Posterior cingulate gyrus (tissue), 11 donors: ENCODE results near the gene POLDIP2.

Experiments
- DNase-seq, 10 donors: peaks; one replicate each; pipeline versions ENCODE4 v3.0.0 to v3.0.0-alpha.2; 2020 to 2021; ENCODE audit warnings: mixed read lengths in 3 of 10
- intact Hi-C: fragments of 100-400 bp; cut with DNase I; formaldehyde crosslinking; loops from one replicate; pipeline ENCODE4 v1.15.1; 2023

POLDIP2 gene

DNA sequence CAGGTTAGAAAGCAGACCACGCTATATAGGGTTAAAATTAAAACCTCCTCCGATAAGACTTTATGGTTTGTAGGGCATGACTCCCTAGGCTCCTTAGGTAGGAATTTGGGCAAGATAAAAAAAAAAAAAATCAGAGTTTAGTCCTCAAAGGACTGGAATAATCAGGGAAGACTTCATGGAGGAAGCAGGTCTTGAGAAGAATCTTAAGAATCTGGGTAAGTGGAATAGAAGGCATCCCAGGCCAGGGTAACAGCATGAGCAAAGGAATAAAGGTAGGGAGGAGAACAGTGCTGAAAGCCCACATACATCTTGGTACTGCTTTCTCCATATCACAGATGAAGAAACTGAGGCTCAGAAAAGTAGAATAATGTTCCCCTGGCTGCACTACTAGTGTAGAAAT lies 33.2 kb upstream of the POLDIP2 start:
- DNase-seq: no peak
- intact Hi-C loops: no loop called here

DNA sequence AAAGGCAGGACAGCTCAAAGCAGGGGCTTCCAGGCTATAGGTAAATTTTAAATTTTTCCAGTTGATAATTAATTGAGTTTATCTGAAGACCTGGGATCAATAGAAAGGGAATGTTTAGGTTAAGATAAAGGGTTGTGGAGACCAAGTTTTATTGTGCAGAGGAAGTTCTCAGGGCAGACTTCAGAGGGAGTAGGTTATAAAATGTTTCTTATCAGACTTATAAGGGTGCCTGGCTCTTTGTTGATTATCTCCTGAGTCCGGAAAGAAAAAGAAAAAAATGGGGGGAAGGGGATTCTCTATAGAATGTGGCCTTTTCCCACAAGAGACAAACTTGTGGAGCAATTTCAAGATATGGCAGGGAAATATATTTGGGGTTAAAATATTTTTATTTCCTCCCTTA lies 32.8 kb upstream of the POLDIP2 start:
- no peak for DNase-seq
- intact Hi-C loops: no loop called here

DNA sequence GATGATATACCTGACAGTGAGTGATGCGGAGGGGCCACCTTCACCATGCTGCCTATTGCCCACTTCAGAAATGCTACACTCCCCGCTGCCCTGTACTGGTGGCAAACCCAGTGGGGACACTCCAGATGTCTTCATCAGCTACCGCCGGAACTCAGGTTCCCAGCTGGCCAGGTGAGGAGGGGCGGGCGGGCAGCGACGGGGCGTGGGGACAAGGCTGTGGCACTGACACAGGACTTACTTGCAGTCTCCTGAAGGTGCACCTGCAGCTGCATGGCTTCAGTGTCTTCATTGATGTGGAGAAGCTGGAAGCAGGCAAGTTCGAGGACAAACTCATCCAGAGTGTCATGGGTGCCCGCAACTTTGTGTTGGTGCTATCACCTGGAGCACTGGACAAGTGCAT lies 30.8 kb upstream of the POLDIP2 start:
- no peak for DNase-seq

GRCh38 chr17:28386391-28386790 lies 29.1 kb upstream of the POLDIP2 start:
- intact Hi-C loops: no loop called here
- DNase-seq: no peak

More for the DNA sequence above, 30.8 kb upstream of the POLDIP2 start:
- intact Hi-C loops: no loop called here

DNA sequence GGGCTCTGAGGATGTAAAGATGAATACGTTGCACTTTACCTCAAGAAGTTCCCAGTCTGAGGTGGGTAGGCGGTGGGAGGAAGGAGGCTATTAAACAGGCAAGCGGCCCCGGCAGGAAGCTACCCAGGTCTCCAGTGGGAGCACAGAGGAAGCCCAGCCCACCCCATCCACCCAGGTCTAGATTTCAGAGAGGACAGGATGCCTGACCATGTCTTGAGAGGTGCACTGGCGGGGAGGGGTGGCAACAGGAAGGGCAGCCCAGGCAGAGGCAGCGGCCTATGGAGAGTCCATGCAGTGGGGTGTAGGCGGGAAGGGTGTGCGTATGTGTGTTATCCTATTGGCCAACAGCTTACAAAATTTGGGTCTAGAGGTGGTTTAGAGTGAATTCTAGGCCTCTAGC lies 28.1 kb upstream of the POLDIP2 start:
- peak in 1 of 10 donors; percentile 58 for DNase-seq
- intact Hi-C loops: no loop called here

- intact Hi-C loops: no loop called here
- DNase-seq: no peak
Observed at GRCh38 chr17:28385037-28385400, 27.7 kb upstream of the POLDIP2 start.

DNA sequence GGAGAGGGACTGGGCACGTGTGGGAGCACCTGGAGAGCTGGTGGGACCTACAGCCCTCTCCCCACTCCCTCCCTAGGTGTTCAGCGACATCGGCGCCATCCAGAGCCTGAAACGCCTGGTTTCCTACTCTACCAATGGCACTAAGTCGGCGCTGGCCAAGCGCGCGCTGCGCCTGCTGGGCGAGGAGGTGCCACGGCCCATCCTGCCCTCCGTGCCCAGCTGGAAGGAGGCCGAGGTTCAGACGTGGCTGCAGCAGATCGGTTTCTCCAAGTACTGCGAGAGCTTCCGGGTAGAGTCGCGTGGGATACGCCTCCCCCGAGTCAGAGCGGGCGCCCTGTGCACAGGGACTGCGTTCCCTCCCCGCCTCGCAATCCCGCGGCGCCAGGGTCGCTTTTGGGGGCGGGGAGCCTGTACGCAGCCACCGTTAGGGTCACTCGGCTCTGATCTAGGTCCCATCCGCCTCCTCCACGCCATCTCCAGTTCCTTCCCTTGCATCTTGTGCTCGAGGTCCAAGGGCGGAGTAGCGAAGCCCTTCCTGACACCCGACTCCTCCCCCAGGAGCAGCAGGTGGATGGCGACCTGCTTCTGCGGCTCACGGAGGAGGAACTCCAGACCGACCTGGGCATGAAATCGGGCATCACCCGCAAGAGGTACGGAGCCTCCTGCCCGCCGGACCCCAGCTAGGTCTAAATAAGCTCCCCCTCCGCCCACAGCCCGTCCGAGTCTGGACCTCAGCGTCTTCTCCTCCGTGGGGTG lies 27.1 kb upstream of the POLDIP2 start:
- intact Hi-C loops: no loop called here
- peak in 5 of 10 donors; percentile 30 to 79 (median 49) for DNase-seq

- intact Hi-C loops: no loop called here
- peak in 7 of 10 donors; percentile 36 to 92 (median 65) for DNase-seq
Observed at GRCh38 chr17:28381141-28381825, 24.0 kb upstream of the POLDIP2 start.

- intact Hi-C loops: no loop called here
- peak in 1 of 10 donors; percentile 69 for DNase-seq
Observed at GRCh38 chr17:28379814-28380801, 22.8 kb upstream of the POLDIP2 start.

GRCh38 chr17:28372945-28373274 lies 15.6 kb upstream of the POLDIP2 start:
- peak in 2 of 10 donors; percentile 56 to 62 for DNase-seq
- intact Hi-C loops: no loop called here

DNA sequence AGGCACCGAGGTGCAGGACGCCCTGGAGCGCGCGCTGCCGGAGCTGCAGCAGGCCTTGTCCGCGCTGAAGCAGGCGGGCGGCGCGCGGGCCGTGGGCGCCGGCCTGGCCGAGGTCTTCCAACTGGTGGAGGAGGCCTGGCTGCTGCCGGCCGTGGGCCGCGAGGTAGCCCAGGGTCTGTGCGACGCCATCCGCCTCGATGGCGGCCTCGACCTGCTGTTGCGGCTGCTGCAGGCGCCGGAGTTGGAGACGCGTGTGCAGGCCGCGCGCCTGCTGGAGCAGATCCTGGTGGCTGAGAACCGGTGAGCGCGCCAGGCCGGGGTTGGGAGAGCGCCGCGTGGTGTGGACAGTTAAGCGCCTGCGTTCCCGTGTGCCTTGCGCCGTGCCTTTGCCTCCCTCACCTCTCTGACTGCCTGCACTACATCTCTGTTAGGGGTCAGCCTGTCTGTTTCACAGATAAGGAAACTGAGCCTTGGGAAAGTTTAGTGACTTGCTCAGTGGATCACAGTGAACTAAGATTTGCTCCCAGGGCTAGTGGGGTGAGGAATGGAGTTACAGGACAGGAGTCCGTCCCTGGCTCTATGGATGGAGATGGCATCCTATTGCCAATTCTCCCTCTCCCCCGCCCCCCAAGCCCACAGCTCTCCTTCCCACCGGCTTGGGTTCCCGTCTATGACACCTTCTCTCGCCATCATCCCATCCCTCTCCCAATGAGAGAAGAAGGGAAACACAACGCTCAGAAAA lies 15.0 kb upstream of the POLDIP2 start:
- intact Hi-C loops: no loop called here

GRCh38 chr17:28371245-28372202 lies 14.2 kb upstream of the POLDIP2 start, which contains the start of gene SARM1:
Gene SARM1, plus strand, starts transcription at chr17:28371694. Its CDS starts 339 bp downstream, at chr17:28372033.
- DNase-seq: peak; percentile 69 to 98 (median 85)
- intact Hi-C loops: no loop called here

More for the DNA sequence above, 15.0 kb upstream of the POLDIP2 start:
- DNase-seq: peak in 8 of 10 donors; percentile 27 to 93 (median 42)

- DNase-seq: no peak
- intact Hi-C loops: no loop called here
Observed at GRCh38 chr17:28370744-28371103, 13.4 kb upstream of the POLDIP2 start.

- intact Hi-C loops: no loop called here
- peak in 3 of 10 donors; percentile 52 to 81 (median 69) for DNase-seq
Observed at GRCh38 chr17:28370035-28370743, 12.9 kb upstream of the POLDIP2 start, which contains the start of gene VTN. Gene VTN, minus strand, starts transcription at chr17:28370307. Its CDS starts 104 bp downstream, at chr17:28370203.

DNA sequence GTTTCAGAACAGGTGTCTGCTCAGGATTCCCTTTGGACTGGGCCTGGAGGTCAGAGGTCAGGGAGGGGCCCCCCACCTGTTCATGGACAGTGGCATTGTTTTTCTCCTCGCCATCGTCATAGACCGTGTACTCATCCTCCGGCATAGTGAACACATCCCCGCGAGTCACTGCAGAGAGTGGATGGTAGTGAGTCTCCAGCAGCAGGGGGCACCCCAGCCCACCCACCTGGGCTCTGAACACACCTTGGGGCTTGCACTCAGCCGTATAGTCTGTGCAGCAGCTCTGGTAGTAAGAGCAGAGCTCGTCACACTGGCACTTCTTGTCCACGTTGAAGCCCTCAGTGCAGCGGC lies 12.3 kb upstream of the POLDIP2 start:
- peak in 1 of 10 donors; percentile 48 for DNase-seq
- intact Hi-C loops: no loop called here

DNA sequence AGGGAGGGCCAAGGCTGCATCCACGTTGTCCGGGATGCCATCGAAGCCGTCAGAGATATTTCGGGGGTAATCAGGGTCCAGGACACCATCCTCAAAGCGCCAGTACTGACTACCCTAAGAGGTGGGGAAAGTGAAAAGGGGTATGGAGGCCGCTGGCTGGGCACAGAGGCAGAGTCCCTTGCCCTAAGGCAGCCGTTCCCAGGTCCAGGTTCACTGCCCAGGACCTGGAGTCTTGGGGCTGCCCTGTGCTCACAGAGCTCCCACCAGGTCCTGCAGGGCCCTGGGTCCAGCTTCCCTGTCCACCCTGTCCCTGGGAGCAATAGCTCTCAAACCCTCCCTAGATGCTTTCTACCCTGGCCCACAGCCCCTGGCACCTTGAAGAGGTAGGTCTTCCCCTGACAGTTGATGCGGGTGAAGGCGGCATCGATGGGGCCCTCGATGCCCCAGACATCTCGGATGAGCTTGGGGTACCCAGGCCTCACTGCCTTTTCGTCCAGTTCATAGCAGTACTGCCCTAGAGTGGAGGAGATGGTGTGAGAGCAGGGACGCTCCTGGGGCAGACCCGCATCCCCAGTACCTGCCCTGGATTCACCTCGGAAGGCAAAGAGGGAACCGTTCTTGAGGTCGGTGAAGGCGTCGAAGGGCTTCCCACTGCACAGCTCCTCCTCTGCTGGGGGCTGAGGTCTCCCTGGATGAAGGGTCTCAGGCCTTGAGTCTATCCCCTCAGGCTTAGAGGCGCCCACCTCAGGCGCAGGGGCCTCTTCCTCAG lies 11.8 kb upstream of the POLDIP2 start:
- DNase-seq: peak in 1 of 10 donors; percentile 44
- intact Hi-C loops: no loop called here

DNA sequence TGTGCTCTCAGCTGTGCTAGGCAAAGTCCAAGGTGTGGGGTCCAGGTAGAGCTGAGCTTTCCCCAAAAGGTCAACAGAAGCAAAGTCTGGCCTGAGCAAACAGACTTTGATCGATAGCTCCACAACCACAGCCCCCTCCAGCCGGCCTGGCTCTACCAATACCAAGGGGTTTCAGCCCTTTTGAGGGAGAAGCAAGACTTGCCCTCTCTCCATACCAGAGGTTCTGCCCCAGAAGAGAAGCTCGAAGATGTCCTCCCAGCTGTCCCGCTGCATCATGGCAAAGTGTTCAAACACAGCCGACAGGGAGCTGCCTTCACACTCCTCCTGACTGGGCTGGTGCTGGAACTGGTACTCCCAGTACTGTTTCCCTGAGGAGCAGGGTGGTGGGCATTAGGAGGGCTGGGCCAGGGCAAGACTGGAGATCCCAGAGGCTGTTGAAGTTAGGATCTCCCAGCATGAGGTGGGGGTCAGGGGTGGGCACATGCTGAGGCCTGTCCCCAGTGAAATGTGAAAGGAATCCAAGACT lies 11.0 kb upstream of the POLDIP2 start:
- intact Hi-C loops: no loop called here

More for the DNA sequence above, 11.0 kb upstream of the POLDIP2 start:
- DNase-seq: peak in 1 of 10 donors; percentile 81
